HG03342 (cell line): ENCODE measurements around the gene RFPL3.
"Not testable (repeated sequence)": the region's sequence is repeated elsewhere in the genome, so short reads cannot be mapped to it uniquely, and the experiment has no call there.

Source experiments
- ATAC-seq: cut with Tn5 transposase; IDR thresholded peaks from one replicate; pipeline ENCODE4 v1.9.1; 2021; ENCODE audit warnings: mild to moderate bottlenecking, moderate library complexity; ENCODE audit not compliant: unreplicated experiment

Gene RFPL3

GRCh38 chr22:32329202-32329645 is 28.4 kb upstream of the RFPL3 start:
- no peak for ATAC-seq

GRCh38 chr22:32331236-32331917 is 26.3 kb upstream of the RFPL3 start:
- ATAC-seq = no peak

GRCh38 chr22:32331918-32332725 is 25.5 kb upstream of the RFPL3 start:
- no peak for ATAC-seq

- ATAC-seq = no peak
Measured at GRCh38 chr22:32333141-32333768, 24.4 kb upstream of the RFPL3 start.

DNA sequence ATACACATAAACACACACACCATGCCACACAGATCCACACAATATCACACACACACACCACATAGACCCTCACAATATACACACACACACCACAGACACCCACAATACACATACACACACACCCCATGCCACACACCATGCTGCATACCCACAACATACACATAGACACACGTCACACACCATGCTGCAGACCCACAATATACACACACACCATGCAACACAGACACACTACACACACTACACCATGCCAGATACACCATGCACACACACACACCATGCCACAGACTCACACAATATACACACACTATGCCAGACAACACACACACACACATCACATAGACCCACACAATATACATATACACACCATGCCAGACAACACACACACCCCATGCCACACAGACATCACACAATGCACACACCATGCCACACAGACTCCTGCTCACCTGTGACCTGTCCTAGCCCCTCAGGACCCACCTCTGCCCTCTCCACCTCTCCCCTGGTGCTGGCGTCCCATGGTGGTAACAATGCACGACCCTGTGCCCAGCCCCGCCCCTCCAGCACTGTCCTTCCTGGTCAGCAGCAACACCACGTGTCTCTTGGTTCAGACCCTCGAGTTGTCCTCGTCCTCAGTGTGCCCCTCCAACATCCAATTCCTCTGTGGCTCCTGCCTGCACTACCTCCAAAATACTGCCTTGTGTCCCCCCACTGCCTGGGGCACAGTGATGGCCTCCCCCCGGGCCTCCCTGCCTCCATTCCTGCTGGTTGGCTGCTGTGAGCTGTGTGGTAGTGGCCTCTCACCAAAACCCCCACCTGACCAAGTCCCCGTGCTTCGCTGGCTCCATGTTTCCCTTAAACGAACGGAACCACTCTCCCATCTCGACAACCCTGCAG is 23.7 kb upstream of the RFPL3 start:
- ATAC-seq = no peak

DNA sequence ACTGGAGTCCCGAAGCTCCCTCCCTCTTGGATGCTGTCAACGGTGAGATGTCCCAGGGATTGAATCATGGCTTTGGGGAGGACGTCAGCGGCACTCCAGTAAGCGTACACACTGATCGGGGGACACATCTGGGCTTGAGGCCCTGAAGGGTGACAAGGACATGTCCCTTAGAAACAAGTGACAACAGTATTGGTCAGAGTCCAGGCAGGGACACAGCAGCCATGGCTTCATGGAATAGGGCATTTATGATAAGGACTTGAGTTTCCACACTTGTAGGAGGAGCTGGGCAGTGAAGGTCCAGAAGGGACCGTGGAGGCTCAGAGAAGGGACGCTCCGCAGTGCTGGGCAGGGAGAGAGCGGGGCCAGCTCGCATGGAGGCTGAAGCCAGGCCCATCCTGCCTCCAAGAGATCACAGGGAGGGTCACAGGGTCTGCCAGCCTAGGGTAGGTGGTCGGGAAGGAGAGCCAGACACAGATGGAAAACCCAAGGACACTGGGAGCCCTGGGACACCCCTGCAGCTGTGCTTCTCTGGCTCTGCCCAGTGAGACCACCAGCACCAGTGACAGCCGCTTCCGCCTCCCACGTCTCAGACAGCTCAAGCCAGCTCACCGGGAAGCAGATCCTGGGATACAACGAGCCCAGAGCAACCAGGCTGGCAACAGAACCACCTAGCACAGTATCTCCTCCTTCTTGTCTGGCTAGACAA is 22.9 kb upstream of the RFPL3 start:
- ATAC-seq = no peak

GRCh38 chr22:32335471-32335870 is 22.2 kb upstream of the RFPL3 start:
- ATAC-seq = no peak

DNA sequence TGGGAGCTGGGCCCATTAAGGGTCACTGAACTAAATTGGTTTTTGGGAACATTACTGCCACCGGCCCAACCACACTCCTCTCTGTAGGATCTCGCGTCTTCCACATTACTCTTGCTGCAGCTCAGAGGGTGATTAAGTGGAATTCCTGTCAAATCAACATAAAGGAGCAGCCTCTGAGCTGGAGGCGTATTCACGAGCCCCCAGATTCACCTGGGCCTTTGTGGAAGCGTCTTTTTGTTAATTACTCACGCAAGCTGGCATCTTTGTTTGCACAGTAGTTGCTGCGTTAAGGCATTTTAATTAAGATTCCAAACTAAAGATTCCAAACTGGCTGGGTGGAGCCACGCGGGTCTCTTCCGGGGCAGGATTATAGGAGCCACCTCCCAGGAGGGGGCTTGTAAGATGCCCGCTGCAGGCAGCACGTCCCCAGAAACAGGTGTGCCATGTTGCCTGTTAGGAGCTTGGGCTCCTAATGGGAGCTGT is 21.5 kb upstream of the RFPL3 start:
- no peak for ATAC-seq

DNA sequence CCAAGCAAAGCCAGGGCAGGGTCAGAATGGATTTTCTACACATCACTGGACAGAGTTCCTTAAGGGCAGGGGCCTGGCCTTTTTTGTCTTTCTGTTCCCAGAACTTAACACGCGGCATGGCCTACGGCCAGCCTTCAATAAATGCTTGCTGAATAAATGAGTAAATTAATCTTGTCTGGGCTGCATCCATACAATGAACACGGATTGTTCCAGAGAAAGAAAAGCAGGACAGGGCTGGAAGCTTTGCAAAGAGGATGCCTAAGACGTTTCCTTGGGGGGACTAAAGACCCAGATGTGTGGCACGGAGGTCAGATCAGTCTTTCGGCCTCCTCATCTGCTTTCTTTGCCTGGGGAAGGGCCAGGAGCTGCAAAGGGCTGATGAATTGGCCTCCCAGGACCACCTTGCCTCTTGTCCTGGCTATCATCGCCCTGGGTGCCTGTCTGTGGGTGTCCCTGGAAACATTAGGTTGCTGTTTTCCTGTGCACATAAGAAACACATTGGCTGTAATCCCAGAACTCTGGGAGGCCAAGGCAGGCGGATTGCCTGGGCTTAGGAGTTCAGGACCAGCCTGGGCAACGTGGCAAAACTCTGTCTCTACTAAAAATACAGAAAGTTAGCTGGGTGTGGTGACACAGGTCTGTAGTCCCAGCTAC is 20.8 kb upstream of the RFPL3 start:
- ATAC-seq = no peak

- not testable (repeated sequence) for ATAC-seq
Measured at GRCh38 chr22:32337425-32337824, 20.2 kb upstream of the RFPL3 start.

- ATAC-seq = no peak
Measured at GRCh38 chr22:32338757-32339156, 18.9 kb upstream of the RFPL3 start.

GRCh38 chr22:32339190-32340012 is 18.3 kb upstream of the RFPL3 start:
- no peak for ATAC-seq

DNA sequence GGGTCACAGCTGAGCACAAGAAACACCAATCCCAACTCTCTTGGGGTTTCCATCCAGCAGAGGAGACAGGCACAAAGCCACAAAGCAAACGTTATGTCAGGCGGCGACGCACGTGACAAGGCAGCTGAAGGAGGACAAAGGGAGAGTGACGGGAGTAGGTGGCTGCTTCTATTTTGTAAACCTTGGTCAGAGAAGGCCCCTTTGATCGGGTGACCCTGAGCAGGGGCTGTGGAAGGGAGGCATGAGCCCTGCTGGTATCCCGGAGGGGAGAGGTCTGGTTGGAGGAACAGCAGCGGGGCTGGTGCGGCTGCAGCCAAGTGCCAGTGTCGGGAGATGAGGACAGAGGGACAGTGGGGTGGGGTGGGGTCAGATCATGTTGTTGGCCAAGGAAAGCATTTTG is 17.3 kb upstream of the RFPL3 start:
- ATAC-seq = no peak

DNA sequence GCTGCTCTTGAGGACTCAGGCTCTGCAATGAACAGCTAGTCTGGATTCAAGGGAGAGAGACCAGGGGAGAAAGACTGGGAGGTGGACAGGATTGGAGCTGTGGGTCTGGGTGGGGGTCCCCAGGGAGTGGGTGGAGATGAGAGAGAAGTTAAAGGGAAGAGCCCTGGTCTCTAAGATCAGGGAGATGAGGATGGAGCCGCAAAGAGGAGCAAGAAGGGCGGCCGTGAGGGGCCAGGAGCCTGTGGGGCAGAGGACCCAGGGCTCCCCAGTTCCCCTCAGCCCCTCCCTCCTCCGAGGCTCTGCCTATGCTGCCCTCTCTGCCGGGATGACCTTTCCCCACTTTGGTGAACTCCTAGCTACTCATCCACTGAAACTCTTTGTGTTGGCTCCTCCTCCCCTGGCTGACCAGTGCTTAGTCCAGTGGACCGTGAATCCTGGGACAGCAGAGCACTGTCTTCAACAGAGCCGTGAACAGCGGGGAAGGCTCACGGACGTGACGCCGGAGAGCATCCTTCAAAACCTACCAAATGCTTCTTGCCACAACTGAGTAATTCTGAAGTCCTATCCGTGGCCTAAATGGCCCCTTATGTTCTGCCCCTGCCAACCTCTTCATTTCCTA is 16.4 kb upstream of the RFPL3 start:
- no peak for ATAC-seq

DNA sequence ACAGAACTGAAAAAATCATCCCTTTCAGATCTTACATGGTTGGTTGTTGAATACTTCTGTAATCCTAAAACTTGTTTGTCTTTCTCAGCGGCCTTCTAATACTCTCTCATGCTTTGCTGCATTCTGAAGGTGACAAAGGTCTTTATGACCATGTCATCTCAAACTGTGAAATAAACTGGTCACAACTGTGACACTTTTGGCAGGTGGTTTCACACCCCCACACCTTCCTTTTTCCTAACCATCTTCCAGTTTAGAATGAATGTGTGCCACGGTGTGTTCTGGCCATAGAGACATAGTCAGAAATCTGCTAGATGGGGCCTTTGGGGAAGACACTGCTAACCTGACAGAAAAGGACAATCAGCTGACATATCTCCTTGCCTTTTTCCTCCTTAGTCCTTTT is 14.7 kb upstream of the RFPL3 start:
- no peak for ATAC-seq

DNA sequence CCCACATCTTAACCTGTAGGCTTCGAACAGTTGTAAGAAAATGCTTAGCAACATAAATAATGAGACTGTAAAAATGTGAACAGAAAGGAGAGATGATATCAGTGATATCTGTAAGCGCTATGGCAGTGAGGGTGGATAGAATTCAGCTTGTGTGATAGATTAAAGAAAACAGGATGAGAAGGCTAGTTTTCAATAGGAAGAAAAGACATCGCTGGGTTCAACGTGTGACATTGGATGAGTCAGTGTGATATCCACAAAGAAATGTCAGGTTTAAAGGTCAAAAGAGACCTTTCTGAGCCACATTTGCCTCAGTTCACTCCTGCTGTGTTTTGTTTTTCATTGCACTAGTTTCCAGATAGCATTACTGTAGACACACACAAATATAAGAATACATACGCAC is 13.7 kb upstream of the RFPL3 start:
- ATAC-seq = no peak

GRCh38 chr22:32348031-32348611 is 9.5 kb upstream of the RFPL3 start:
- no peak for ATAC-seq

GRCh38 chr22:32351875-32352274 is 5.8 kb upstream of the RFPL3 start:
- ATAC-seq = not testable (repeated sequence)
